GM12878 (cell line): Measurements from ENCODE around the gene AKT3.

Experiments
- ASH2L ChIP-seq: fragments of 300-600, 200-600 bp; sonication (generic); IDR thresholded peaks from 2 replicates; pipeline ENCODE4 v1.6.1; 2017; ENCODE audit warnings: low read depth, mild to moderate bottlenecking, borderline replicate concordance
- ATF3 ChIP-seq: IDR thresholded peaks from 2 replicates; pipeline ENCODE4 v1.6.1; 2011; ENCODE audit warnings: low read depth, mild to moderate bottlenecking, low read length, moderate library complexity, borderline replicate concordance; ENCODE audit errors: extremely low read depth
- EGR1 ChIP-seq, 2 experiments: IDR thresholded peaks; 1 replicate in 1 of 2; 2 replicates in 1 of 2; pipeline ENCODE4 v1.6.1; 2011 to 2012; ENCODE audit warnings: low read depth in 2 of 2, low read length in 2 of 2, borderline replicate concordance in 1 of 2, mild to moderate bottlenecking in 1 of 2, moderate library complexity in 1 of 2
- EZH2 ChIP-seq: IDR thresholded peaks from 2 replicates; pipeline ENCODE4 v1.6.1; 2012; ENCODE audit warnings: low read depth, mild to moderate bottlenecking, control low read depth, inconsistent platforms, low read length, borderline replicate concordance; ENCODE audit not compliant: control insufficient read depth
- HDAC6 ChIP-seq: fragments of 200-600 bp; sonication (generic); IDR thresholded peaks from one replicate; pipeline ENCODE4 v1.8.0; 2017; ENCODE audit warnings: antibody characterized with exemption; ENCODE audit not compliant: unreplicated experiment
- KDM1A ChIP-seq: fragments of 200-600 bp; sonication (generic); IDR thresholded peaks from 2 replicates; pipeline ENCODE4 v1.6.1; 2016; ENCODE audit warnings: borderline replicate concordance
- MYC ChIP-seq: IDR thresholded peaks from 2 replicates; pipeline ENCODE4 v1.6.1; 2011; ENCODE audit warnings: mild to moderate bottlenecking, low read length, moderate library complexity, inconsistent platforms; ENCODE audit not compliant: insufficient read depth, insufficient replicate concordance, insufficient read length, severe bottlenecking
- NR2F1 ChIP-seq: fragments of 450-650 bp; conservative IDR thresholded peaks from 2 replicates; pipeline ENCODE4 v1.6.1; 2017; ENCODE audit warnings: mild to moderate bottlenecking
- POLR2AphosphoS5 ChIP-seq: IDR thresholded peaks from 2 replicates; pipeline ENCODE4 v1.6.1; 2011; ENCODE audit warnings: mild to moderate bottlenecking, low read length, inconsistent platforms
- RCOR1 ChIP-seq: conservative IDR thresholded peaks from 2 replicates; pipeline ENCODE4 v1.6.1; 2012; ENCODE audit warnings: low read depth, low read length, improper control_type of control experiment
- REST ChIP-seq: IDR thresholded peaks from 2 replicates; pipeline ENCODE4 v1.6.1; 2012; ENCODE audit warnings: mild to moderate bottlenecking, low read depth, low read length
- STAT3 ChIP-seq: IDR thresholded peaks from 2 replicates; pipeline ENCODE4 v1.6.1; 2011; ENCODE audit warnings: low read depth, low read length, improper control_type of control experiment
- ZBTB40 ChIP-seq: fragments of 450-650 bp; IDR thresholded peaks from 2 replicates; pipeline ENCODE4 v1.6.1; 2016; ENCODE audit warnings: mild to moderate bottlenecking, moderate library complexity, borderline replicate concordance
- TF ChIP-seq, protein P1 (sequence below), 3 experiments: IDR thresholded peaks in 2 of 3; conservative IDR thresholded peaks in 1 of 3; 2 replicates each; pipeline ENCODE4 v1.5.1; 2011; ENCODE audit warnings: low read depth in 3 of 3, low read length in 3 of 3, mild to moderate bottlenecking in 3 of 3, control low read depth in 2 of 3, moderate library complexity in 2 of 3, inconsistent platforms in 1 of 3, mixed read lengths in 1 of 3; ENCODE audit not compliant: control insufficient read depth in 2 of 3, insufficient read depth in 1 of 3; ENCODE audit errors: extremely low read depth in 1 of 3

DNA sequence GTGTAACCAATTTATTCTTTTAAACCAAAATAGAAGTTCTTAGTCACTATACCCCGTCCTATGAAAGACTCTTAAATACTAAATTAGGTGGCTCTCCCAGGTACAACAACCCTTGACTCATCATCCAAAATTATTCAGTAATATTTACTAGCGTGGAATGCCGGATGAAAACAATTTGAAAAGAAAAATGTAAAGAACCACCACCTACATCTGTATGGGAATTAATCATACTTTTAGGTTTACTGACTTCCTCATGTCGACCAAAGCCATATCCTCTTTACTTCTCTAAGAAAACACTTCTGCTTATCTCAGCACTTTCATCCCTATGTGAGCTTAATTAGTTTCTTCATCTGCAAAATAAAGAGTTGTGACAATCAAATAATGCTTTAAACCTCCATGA, 139.6 kb downstream of the AKT3 start:
- TF ChIP-seq ZBTB40 (no peak), MYC (no peak), HDAC6 (no peak), POLR2AphosphoS5 (no peak), EGR1 (IDR thresholded peaks at IDR 0.05; ENCODE audit: borderline replicate concordance in 1 of 2, low read depth in 2 of 2, low read length in 2 of 2) (no peak), ASH2L (no peak), RCOR1 (no peak), EZH2 (no peak), ATF3 (no peak), STAT3 (no peak), NR2F1 (no peak), KDM1A (no peak), REST (no peak)
- TF ChIP-seq, protein P1, sequence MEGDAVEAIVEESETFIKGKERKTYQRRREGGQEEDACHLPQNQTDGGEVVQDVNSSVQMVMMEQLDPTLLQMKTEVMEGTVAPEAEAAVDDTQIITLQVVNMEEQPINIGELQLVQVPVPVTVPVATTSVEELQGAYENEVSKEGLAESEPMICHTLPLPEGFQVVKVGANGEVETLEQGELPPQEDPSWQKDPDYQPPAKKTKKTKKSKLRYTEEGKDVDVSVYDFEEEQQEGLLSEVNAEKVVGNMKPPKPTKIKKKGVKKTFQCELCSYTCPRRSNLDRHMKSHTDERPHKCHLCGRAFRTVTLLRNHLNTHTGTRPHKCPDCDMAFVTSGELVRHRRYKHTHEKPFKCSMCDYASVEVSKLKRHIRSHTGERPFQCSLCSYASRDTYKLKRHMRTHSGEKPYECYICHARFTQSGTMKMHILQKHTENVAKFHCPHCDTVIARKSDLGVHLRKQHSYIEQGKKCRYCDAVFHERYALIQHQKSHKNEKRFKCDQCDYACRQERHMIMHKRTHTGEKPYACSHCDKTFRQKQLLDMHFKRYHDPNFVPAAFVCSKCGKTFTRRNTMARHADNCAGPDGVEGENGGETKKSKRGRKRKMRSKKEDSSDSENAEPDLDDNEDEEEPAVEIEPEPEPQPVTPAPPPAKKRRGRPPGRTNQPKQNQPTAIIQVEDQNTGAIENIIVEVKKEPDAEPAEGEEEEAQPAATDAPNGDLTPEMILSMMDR (IDR thresholded peaks at IDR 0.05 in 2 of 3, conservative IDR thresholded peaks at IDR 0.05 in 1 of 3; ENCODE audit: control insufficient read depth in 2 of 3, extremely low read depth in 1 of 3, insufficient read depth in 1 of 3, low read depth in 3 of 3, low read length in 3 of 3): no peak
